GM19324 (cell line): ENCODE measurements around the gene ITGA3.

Experiments
- ATAC-seq: cut with Tn5 transposase; IDR thresholded peaks from one replicate; pipeline ENCODE4 v1.9.1; 2021; ENCODE audit warnings: mild to moderate bottlenecking, moderate library complexity; ENCODE audit not compliant: unreplicated experiment, low FRiP score

Gene ITGA3

DNA sequence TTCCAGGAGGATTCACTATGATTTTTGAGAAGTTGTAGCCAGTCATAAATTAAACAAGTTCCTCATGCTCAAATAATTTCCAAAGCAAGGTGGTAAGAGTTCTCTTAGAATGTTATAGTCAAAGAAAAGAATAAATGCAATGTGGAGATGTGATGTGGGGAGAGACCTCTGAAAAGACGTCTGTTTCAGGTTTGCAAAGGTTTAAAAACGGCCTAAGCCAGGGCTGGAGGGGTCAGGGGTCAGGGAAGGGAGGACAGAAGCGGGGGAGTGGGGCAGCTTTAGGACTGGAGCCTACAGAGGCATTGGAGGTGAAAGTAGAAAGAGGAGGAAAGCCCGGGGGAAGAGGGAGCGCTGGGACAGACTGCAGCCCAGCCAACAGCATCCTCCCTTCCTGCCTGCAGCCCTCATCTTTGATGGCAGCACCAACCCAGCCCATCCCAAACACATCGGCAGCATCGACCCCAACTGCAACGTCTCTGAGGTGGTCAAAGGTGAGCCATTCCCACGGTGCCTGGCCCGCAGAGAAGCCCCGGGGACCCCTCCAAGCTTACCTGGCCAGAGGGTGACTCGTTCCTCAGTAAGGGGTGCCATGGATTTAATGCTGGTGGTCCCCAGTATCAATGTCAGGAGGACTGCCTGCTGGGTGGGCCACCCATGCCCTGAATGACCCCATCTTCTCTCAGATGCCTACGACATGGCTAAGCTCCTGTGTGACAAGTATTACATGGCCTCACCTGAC lies 50.7 kb downstream of the ITGA3 start:
- no peak for ATAC-seq

DNA sequence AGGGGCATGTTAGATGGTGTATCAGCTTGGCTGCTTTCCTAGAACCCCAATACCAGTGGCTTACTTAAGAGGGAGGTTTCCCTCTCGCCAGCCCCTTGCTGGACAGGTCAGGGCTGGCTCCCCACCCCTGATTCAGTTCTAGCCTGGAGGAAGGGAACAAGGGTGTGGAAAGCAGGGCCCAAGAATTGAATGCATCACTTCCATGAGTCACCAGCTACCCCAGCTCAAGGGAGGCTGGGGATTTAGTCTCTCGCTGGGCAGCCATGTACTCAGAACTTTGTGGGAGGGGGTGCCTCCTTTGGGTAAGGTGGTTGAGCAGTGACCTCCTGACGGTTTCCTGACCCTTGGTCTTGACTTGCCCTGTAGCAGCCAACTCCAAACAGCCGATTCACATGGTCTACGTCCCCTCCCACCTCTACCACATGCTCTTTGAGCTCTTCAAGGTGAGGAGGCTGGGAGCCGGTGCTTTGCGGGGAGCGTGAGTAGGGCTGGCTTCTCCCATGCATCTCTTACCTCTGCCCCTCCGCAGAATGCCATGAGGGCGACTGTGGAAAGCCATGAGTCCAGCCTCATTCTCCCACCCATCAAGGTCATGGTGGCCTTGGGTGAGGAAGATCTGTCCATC lies 52.0 kb downstream of the ITGA3 start:
- ATAC-seq = no peak

DNA sequence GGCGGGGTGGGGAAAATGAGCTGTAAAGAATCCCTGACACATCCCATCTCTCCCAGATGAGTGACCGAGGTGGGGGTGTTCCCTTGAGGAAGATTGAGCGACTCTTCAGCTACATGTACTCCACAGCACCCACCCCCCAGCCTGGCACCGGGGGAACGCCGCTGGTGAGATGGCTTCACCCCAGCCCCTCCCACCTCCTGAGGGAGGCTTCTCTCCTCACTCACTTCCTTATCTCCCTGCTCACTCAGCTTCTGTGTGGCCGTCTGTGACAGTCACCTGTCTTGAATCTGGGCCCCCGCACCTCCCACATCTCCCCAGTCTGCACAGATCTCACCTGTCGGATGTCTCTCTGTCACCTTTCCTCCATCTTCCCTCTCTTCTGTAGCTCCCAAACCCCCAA lies 52.6 kb downstream of the ITGA3 start:
- ATAC-seq = no peak

DNA sequence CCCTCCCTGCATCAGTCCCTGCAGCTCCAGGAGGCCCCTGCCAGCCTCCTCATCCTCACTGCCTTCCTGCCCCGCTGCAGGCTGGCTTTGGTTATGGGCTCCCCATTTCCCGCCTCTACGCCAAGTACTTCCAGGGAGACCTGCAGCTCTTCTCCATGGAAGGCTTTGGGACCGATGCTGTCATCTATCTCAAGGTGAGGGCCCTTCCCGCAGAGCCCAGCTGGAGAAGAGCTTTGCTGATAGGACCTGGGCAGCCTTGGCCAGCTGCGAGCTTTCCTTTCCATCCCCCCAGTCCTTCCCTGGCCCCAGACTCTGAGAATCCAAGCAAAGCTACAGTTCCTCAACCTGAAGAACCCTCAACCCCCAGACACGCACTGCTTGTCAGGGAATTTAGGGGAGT lies 53.3 kb downstream of the ITGA3 start:
- ATAC-seq = no peak

DNA sequence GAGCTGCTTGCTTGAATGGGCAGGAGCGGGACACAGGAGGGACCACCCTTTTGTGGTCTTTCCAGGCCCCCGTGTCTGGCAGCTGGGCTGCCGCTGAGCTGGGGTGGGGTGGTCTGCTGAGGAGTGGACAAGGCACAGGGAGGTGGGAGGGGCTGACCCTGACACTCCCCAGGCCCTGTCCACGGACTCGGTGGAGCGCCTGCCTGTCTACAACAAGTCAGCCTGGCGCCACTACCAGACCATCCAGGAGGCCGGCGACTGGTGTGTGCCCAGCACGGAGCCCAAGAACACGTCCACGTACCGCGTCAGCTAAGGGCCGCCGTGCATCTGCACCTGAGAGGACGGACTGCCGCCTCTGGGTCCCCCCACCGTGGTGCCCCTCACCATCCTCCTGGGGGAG lies 53.9 kb downstream of the ITGA3 start:
- ATAC-seq = no peak

DNA sequence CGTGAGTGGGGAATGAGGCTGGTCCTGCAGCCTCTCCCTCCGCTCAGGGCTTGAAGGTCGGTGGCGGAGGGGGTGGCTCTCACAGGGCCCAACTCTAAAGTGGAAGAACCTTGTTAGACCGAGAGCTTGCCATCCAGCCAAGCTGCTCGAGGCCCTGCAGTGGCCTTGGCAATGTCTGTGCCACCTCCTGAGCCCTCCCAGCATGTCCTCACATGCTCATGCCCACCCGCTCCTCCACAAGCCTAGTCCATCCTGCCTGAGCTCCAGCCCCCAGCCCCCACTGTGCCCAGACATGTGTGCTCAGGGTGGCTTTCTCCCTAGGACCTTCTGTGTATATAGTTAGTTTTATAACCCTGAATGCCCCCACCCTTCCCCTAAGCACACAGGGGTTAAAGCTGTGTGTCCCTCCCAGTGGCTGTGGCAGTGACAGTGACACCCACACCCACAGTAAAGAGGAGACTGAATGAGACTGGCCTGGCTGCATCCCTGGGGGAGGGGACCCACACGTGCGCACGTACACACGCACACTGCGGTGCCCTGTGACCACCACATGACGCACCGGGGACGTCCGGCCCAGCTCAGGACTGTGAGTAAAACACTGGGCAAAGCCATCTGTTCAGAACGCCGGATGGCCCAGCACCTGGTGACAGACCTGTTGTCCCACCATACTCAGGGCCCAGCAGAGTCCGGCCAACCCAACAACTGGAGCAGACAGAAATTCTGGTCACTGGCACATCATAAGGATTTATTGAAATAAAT lies 54.9 kb downstream of the ITGA3 start:
- ATAC-seq = no peak

DNA sequence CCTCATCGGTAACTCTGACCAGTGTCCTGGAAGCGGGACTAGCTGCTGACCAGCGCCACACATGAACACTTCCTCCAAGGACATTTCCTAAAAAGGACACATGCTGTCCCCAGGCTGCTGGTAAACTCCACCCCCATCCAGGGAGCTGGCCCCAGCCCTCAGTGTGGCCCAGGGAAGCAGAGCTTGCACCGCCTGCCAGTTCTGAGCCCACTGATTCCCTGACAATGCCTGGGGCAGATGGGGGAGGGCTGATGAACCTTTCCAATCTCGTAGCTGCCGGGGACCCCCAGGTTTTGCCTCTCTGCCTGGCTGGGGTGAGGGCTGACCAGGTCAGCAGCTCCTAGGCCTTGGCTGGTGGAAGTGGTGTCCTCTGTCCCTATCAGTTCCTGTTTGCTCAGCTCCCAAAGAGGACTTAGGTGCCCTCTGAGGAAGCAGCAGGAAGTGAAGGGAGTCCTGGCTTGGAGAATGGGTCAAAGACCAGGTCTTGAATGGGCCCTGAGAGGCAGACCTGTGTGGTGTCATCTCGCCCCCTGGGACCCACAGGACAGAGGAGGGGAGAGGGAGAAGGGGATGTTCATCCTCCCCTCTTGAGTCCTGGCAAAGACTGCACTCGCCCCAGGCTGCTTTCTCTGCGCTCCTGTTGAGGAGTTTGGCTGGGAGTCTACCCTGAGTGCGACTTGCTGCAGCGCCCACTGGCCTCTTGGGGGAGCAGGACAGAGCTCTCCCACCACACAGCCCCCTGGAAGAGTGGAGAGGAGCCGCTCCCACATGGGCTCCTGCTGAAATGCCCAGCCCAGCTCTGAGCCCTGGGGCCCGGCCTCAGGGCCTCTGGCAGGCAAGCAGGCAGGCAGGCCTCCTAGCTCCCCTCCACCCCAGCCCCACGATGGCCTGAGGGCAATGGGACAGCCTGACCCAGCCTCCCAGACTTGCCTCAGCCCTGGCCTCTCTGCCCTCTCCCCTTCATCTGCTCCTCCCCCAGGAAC lies 56.1 kb downstream of the ITGA3 start:
- ATAC-seq = no peak

DNA sequence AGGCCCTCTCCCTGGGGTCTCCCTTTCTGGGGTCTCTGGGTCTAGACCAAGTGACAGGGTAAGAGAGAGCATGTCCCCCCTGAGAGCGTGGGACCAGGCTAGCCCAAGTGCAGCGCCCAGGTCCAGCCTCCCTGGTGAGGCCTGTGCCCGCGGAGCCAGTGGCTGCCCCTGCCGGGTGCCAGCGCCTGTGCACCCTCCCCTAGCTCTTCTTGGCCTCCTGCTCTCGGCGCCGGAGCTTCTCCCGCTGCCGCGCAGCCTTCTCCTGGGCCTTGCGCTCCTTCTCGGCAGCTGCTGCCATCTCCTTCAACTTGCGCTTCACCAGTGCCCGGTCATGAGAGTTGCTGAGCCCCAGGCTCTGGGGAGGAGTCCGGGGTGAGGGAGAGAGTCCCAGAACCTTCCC lies 56.8 kb downstream of the ITGA3 start:
- no peak for ATAC-seq

DNA sequence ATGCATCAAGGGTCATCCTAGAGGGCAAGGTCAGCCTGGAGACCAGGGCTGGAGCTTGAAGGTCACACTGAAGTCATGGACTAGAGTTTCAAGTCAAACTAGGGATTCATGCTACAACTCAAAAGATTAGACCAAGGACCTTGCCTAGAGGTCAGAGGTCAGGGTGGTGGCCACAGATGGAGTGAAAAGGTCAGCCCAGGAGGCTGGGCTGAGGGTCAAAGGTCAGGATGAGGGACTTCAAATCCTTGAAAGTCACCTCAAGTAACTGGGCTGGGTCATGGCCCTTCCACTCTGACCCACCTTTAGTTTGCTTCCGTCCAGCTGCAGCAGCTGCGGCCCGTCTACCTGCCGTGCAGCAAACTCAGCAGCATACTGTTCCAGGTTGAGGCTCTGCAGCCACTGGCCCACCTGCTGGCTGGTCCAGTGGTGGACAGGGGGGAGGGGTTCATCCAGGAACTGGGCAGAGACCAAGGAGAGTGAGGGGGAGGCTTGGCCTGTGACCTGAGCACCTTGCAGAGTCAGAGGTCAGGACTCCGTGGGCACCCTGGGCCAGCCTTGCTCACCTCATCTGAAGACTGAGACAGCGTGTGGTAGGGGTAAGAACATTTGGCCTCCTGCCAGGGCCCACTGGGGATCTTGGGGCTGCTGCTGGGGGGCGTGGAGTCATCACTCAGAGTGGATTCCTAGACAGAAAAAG lies 57.9 kb downstream of the ITGA3 start:
- no peak for ATAC-seq

DNA sequence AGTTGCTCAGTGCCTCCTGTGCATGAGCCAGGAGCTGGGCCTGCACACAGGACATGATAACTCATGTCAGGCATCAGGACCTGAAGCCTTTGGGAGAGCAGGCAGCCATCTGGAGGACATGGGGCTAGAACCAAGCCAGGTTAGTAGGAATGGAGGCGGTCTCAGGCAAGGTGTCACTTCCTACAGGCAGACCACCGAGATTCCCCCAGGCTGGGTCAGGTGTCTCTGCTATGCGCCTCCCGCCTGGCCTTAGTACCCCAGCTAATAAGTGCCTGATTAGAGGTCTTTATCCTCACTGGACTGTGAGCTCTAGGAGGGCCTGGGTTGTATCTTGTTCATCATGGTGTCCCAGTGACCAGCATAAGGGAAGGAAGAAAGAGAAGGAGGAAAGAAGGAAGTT lies 58.5 kb downstream of the ITGA3 start:
- ATAC-seq = no peak

DNA sequence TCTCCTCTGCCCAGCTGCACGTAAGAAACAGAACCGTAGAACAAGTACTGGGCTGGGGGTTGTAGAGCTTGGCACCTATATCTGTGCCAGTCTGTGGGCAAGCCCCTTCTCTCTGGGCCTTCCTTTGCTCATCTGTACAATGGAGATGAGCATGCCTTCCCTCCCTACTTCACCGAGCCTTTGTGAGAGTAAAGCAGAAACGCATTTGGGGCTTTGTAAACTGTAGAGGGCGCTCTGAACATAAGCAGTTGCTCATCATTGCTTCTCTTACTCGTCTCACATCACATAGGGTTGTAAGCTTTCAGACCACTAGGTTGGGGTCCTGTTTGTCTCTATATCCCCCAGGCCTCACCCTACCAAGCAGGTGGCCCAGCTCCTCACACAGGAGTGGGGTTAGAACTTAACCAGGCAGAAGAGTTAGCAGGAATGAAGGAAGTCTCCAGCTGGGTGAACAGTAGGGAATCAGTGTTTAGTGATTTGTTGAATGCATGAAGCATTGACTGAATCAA lies 59.0 kb downstream of the ITGA3 start:
- no peak for ATAC-seq

DNA sequence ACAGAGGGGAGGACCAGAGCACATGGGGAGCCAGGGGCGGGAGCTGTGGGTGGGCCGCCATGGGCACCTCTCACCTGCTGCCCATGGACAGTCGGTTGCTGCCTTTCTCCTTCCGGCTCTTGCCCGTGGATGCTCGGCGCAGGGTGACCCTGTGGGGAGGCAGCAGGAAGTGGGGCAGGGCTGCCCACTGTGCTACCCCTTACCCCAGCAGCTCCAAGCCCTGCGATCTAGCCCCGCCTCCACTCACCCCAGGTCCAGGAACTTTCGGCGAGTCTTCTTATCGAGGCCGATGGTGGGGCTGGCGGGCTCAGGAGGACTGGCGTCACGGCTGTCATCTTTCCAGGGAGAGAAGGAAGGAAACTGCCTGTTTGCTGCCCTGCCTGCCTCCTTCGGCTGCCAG lies 59.8 kb downstream of the ITGA3 start:
- ATAC-seq = no peak

DNA sequence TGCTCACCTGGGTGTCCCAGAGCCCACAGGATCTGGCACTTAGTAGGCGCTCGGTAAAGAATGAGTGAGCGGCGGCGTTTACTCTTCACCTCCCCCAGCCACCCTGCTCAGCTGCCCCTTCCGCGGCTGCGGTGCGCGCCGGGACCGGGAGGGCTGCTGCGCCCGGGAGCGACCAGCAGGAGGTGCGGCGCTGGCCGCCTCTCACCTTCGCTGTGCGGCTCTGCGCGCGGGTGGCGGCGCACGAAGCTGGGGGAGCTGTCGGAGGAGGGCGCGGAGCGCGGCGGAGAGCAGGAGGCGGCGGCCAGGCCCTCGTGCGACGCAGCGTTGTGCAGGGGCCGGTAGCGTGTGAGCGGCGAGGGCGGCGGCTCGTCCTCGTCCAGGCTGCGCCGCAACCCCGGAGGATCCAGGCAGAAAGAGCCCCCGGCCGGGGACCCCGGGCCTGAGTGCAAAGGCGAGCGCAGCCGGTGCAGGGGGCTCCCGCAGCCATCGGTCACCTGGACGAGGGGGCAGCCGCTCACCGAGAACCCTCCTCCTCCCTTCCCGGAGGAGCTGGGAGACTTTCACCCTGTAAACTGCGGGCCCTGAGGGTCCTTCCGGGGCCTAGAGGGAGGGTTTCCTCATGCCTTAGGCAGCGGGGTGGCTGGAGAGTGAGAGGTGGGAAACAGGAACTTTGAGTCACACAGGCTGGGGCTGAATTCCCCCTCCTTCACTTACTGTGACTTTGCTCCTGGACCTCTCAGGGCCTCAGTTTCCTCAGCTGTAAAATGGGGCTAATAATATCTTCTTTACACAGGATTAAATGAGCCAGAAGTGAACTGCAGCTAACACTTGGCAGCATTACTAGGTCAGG lies 61.5 kb downstream of the ITGA3 start:
- ATAC-seq = no peak

DNA sequence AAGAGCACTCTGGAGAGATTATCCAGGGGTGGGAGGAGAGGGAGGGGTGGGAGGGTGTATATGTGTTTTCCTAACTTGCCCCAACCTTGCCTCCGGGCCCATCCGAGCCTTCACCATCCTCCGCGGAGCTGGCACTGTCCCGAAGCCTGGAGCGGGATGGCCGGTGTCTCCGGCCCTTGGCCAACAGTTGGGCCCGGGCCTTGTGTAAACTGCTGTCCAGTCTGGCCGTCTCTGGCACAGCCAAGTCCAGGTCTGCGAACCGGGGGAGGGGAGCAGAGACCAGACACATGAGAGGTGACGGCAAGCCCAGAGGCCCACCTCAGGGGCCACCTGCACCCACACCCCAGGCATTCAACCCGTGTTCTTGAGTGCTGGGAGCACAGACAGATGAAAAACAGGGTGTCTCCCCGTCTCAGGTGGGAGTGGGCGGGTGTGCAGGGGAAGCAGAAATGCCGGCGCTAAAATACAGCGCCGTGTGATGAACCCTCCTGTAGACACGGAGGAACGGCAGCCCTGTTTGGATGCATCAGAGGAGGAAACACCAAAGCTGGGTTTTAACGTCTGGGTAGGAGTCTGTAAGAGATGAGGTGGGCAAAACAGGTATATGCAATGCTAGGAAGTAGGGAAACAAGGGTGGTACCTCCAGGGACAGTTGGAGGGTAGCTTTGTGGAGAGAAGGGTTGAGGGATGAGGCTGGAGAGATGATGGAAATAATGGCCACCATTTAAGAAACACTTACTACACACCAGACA lies 62.3 kb downstream of the ITGA3 start:
- no peak for ATAC-seq

DNA sequence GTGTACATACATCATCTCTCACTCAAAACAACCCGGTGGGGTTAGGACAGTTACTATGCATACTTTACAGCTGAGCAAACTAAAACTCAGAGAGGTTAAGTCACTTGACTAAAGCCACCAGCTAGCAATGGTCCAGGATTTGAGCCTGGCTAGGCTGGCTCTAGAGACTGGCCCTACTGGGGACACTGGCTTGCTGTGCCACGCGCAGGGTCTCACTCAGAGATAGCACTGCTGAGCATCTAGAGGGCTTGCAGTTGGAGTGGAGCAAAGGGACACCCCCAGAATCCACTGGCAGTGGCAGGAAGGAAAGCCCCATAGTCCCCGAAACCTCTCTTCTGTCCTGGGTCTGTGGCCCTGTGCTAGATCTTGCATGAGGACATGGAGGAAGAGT lies 62.9 kb downstream of the ITGA3 start:
- ATAC-seq = no peak

DNA sequence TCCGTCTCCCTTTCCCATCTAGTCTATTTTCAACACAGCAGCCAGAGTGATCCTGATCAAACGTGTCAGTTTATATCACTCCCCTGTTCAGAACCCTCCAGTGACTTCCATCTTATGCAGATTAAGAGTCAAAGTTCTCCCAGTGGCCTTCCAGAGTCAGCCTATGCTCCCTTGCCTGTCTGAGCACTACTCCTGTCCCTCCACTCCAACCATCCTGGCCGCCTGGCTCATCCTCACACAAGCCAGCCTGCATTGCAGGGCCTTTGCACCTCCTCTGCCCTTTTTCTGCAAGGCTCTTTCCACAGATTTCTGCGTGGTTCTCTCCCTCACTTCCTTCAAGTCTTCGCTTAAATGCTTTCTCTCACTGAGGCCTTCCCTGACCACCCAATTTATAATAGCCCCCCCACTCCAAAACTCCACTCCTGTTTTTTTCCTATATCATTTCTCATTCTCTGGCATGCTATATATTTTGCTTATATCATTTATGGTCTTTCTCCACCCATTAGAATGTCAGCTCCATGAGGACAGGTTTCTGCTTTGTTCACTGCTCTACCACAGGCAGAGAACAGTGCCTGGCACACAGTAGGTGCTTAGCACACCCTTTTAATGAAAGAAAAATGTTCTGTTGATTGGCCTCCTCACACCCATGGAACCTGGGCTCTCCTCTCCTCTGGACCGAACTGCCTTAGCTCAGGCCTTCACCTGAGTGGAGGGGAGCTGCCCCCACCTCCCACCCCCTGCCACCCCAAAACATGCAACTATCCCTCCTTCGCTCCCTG lies 64.8 kb downstream of the ITGA3 start:
- no peak for ATAC-seq

DNA sequence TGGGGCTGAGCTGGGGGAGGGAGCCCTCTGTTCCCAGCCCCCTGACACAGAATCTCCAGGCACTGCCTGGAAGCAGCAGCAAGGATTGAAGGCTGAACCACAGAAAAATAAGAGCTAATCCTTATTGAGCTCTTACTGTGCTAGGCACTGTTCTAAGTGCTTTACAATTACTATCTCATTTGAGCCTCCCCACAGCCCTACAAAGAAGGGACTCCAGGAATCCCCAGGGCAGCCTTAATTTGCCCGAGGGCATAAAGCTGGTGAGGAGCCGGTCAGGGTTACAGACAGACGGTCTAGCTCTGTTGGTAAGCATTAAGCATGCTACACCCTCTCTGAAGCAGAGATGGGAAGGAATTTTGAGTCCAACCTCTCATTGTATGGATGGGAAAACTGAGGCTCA lies 67.0 kb downstream of the ITGA3 start:
- ATAC-seq = no peak
